ENCODE data around the gene NUP160. TPM values are rescaled to one million over a fixed set of nuclear protein-coding genes. Genes with fewer than 3 reads are reported as not detected.
A peak's percentile ranks its signal among the peaks of the same experiment; 100 is the strongest.

NUP160 gene
- total RNA-seq, 1 donor from 2014 or later: 82.7 TPM

- H3K27ac Mint-ChIP-seq: no peak overlapping the region
- no peak overlapping the region for H3K4me3 Mint-ChIP-seq (ENCODE audit: low read depth)
- H3K27me3 Mint-ChIP-seq: no peaks in the 10 kb centered on the region
- H3K9me3 Mint-ChIP-seq (ENCODE audit: low read depth): no peaks in the 10 kb centered on the region
- no peaks in the 10 kb centered on the region for H3K36me3 Mint-ChIP-seq (ENCODE audit: insufficient read depth)
- peaks cover 4% of the 10 kb centered on the region for H3K4me1 Mint-ChIP-seq (ENCODE audit: low read depth)
- no peak for TF ChIP-seq CTCF (IDR thresholded peaks at IDR 0.05; ENCODE audit: unreplicated experiment)
- DNase-seq (ENCODE audit: low spot score, unreplicated experiment): no peak
Observed at GRCh38 chr11:47864901-47865300, 16.8 kb upstream of the NUP160 start.

- Mint-ChIP-seq H3K27ac (peak overlapping the region; percentile 65), H3K36me3 (ENCODE audit: insufficient read depth) (no peaks in the 10 kb centered on the region), H3K4me3 (ENCODE audit: low read depth) (no peak overlapping the region)
Observed at GRCh38 chr11:47863898-47864430, 15.8 kb upstream of the NUP160 start.

GRCh38 chr11:47863189-47863897 is 15.2 kb upstream of the NUP160 start:
- Mint-ChIP-seq H3K27me3 (no peaks in the 10 kb centered on the region), H3K4me1 (ENCODE audit: low read depth) (peaks cover 4% of the 10 kb centered on the region), H3K9me3 (ENCODE audit: low read depth) (no peaks in the 10 kb centered on the region), H3K27ac (no peak overlapping the region), H3K36me3 (ENCODE audit: insufficient read depth) (no peaks in the 10 kb centered on the region), H3K4me3 (ENCODE audit: low read depth) (no peak overlapping the region)
- DNase-seq (ENCODE audit: low spot score, unreplicated experiment): no peak
- TF ChIP-seq CTCF (IDR thresholded peaks at IDR 0.05; ENCODE audit: unreplicated experiment): no peak

More at GRCh38 chr11:47863898-47864430, 15.8 kb upstream of the NUP160 start:
- no peak for TF ChIP-seq CTCF (IDR thresholded peaks at IDR 0.05; ENCODE audit: unreplicated experiment)
- Mint-ChIP-seq H3K27me3 (no peaks in the 10 kb centered on the region), H3K9me3 (ENCODE audit: low read depth) (no peaks in the 10 kb centered on the region), H3K4me1 (ENCODE audit: low read depth) (peaks cover 4% of the 10 kb centered on the region)
- no peak for DNase-seq (ENCODE audit: low spot score, unreplicated experiment)

GRCh38 chr11:47861728-47862127 is 13.6 kb upstream of the NUP160 start:
- Mint-ChIP-seq H3K4me3 (ENCODE audit: low read depth) (no peak overlapping the region), H3K27me3 (no peaks in the 10 kb centered on the region), H3K9me3 (ENCODE audit: low read depth) (no peaks in the 10 kb centered on the region), H3K36me3 (ENCODE audit: insufficient read depth) (no peaks in the 10 kb centered on the region), H3K4me1 (ENCODE audit: low read depth) (peaks cover 4% of the 10 kb centered on the region), H3K27ac (no peak overlapping the region)
- no peak for DNase-seq (ENCODE audit: low spot score, unreplicated experiment)
- no peak for TF ChIP-seq CTCF (IDR thresholded peaks at IDR 0.05; ENCODE audit: unreplicated experiment)

GRCh38 chr11:47860536-47860935 is 12.4 kb upstream of the NUP160 start:
- Mint-ChIP-seq H3K27me3 (no peaks in the 10 kb centered on the region), H3K9me3 (ENCODE audit: low read depth) (no peaks in the 10 kb centered on the region), H3K4me3 (ENCODE audit: low read depth) (no peak overlapping the region)

More at GRCh38 chr11:47860536-47860935, 12.4 kb upstream of the NUP160 start:
- TF ChIP-seq CTCF (IDR thresholded peaks at IDR 0.05; ENCODE audit: unreplicated experiment): no peak
- no peak for DNase-seq (ENCODE audit: low spot score, unreplicated experiment)
- Mint-ChIP-seq H3K27ac (no peak overlapping the region), H3K36me3 (ENCODE audit: insufficient read depth) (no peaks in the 10 kb centered on the region), H3K4me1 (ENCODE audit: low read depth) (peaks cover 4% of the 10 kb centered on the region)

Measured in progenitor cell of endocrine pancreas (in vitro differentiated cells).